COLO668 (cell line): ENCODE results near the gene SUPT3H.
"Not testable (repeated sequence)": the region's sequence is repeated elsewhere in the genome, so short reads cannot be mapped to it uniquely, and the experiment has no call there.

Source experiments
- DNase-seq: peaks from one replicate; lab custom pipeline; 2025; ENCODE audit not compliant: unreplicated experiment; lab: John Stamatoyannopoulos, UW

Gene SUPT3H

GRCh38 chr6:45073771-45074170 lies 304.0 kb downstream of the SUPT3H start:
- DNase-seq = no peak

DNA sequence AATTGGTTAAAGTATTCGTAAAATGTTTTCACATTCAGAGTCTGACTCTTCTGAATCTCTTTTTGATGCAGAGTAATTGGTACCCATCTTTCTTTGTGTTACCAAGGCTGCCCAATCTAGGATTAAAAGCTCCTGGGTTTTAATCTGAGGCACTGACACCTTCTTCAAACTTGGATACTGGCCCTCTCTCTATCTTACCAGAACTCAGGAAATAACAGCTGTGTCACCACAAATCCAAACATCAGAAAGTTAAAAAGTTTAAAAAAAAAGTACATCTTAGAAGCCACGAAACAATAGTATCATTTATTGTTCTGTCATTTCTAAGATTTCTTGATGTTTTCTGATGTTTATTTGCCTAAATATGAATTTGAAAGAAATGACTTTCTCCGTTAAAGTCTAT lies 305.1 kb downstream of the SUPT3H start:
- no peak for DNase-seq

DNA sequence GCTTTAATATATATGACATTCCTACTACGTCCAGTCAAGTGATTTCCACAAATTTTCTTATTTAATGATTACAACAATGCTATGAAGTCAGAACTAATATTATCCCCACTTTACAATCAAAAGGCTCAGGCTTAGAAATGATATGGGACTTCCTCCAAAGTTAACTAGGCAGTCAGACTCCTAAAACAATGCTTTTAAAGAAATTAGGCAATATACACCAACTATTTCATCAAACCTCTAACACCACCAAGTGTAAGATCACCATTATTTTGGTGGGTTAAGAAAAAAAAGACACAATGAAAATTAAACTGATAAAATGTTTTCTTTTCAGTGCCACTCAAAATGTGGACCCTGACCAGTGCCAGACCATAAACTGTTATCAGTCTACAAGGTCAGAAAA lies 305.7 kb downstream of the SUPT3H start:
- DNase-seq = no peak

DNA sequence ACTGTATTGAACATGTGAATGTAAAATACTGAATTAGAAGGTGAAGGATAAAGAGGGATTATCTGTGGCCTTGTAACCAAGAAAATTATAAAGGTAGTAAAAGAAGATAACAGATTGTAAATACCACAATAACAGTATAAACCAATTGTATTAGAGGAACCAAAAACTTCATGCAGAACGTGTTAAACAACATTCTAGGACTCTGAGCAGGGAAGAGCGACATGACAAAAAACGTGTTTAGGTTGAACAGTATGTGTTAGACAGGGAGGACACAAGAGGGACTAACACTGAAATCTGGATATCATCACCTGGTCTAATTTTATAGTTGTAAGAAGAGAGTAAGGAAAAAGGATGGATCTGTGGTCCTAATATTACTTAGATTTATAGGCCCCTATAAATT lies 308.6 kb downstream of the SUPT3H start:
- DNase-seq = no peak

GRCh38 chr6:45067446-45067845 lies 310.3 kb downstream of the SUPT3H start:
- not testable (repeated sequence) for DNase-seq

GRCh38 chr6:45062659-45063058 lies 315.1 kb downstream of the SUPT3H start:
- not testable (repeated sequence) for DNase-seq

DNA sequence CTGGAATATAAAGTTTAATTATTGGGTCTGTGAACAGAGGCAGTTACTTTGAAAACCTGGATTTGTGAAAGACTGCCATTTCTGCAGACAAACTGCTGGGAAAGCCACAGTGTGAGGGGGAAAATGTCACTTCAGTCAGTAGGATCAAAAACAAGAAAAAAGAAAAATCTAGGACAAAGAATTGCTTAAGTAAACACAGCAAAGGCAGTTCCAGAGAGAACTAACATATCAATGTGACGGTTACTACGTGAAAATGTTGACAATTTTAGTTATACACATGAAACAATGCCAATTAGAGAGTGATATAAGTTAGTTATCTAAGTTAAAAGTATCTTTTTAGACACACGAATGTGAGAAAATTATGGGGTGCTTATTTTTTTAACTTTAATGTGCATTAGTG lies 320.0 kb downstream of the SUPT3H start:
- no peak for DNase-seq

GRCh38 chr6:45054610-45055009 lies 323.1 kb downstream of the SUPT3H start:
- DNase-seq = no peak

DNA sequence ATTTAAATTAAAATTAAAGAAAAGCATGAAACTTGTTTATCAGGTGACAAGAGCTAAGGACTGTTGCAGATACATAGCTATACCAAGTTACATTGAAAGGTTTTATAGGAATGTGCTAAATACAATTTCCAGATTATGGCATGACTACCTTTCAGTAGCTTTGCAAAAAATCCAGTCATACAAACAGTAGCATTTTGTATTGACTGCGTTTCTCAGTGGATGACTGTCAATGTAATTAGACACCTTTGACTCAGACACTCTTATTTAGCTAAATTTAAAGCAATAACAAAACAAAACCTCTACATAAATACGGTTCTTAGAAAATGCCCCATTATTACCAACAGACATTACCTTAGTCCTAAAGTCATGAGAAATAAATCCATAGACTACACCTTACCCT lies 325.4 kb downstream of the SUPT3H start:
- DNase-seq = no peak

- no peak for DNase-seq
These were observed 328.4 kb downstream of the SUPT3H start for GRCh38 chr6:45049188-45049843.

- DNase-seq = no peak
These were observed 330.2 kb downstream of the SUPT3H start for GRCh38 chr6:45047573-45047972.

DNA sequence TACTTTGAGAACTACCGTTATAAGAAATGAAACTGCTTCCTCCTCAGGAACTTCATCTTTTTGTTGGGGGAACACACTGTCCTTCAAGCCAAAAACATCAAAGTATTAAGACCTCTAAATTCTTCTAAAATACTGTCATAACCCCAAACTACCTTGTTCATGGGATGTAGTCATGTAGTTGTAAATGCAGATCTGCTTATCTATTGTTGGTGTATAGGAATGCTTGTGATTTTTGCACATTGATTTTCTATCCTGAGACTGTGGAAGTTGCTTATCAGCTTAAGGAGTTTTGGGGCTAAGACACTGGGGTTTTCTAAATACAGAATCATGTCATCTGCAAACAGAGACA lies 332.5 kb downstream of the SUPT3H start:
- no peak for DNase-seq

DNA sequence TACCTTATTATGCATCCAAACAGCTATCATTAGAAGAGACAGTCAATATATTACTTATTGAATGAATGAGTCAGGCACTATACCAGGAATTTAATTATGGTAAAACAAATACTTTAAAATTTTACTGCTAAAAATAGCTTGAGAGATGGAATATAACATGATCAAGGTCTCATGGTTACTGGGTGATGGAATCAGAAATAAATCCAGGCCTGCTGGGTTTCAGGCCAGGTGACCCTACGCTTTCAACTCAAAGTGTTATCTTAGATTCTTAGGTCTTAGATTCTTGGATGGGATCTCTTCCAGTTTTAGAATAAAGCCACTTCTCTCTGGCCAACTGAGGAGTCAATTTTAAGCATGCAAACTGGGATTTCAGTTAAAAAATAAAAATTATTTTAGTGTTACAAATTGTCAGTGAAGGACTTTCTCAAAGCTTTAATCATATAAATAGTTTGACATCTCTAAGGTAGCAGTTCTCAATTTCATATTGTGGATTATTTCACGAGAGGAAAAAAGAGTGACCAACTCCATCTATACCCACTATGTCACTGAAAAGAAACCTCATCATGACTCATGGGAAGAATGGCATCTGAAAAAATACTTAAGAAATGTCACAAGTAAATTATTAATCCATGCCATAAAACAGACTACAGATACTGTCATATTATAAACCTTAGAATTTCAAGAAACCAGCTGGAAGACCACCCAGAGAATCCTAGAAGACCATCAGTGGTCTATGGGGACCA lies 333.1 kb downstream of the SUPT3H start:
- DNase-seq = no peak

DNA sequence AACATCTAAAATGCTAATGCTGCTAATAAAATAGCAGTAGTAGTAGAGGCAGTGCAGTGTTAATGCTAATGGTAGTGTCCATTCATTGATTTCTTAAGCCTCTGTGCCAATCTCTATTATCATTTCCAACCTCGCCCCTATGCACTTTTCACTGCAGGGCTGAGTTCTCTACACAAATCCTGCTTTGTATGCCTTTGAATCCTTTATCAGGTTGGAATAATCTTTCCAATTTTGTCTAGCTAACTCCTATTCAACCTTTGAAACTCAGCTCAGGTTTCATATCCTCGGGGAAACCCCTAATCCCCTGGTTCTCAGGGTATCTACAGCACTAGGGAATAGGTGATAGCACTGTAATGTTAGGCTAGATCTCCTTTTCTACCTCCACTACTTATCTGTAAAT lies 333.6 kb downstream of the SUPT3H start:
- no peak for DNase-seq

DNA sequence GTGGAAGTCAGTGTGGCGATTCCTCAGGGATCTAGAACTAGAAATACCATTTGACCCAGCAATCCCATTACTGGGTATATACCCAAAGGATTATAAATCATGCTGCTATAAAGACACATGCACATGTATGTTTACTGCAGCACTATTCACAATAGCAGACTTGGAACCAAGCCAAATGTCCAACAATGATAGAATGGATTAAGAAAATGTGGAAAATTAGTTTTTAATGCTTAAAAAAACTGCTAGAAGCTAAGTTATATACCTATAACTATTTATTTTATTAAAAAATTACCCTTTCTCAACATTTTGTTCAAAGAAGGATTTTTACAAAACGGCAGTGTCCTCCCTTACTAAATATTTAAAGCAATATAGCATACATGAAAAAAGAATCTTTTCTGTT lies 335.1 kb downstream of the SUPT3H start:
- not testable (repeated sequence) for DNase-seq

DNA sequence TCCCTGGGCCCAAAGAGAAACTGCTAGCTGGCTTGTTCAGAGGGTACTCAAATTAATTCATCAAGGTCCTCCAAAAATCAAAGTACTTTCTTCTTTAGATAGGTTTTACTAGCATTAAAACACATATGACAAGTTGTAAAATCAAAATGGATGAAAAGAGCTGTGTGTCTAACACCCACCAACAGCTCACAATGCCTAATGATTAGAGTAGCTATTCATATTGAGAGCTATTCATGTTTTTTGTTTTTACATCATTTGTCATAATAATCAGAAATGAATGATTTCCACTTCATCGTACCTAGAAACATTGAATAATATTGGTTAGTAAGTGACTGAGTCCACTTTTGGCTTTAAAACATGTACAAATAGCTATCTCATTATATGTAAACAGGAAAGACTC lies 339.5 kb downstream of the SUPT3H start:
- no peak for DNase-seq

DNA sequence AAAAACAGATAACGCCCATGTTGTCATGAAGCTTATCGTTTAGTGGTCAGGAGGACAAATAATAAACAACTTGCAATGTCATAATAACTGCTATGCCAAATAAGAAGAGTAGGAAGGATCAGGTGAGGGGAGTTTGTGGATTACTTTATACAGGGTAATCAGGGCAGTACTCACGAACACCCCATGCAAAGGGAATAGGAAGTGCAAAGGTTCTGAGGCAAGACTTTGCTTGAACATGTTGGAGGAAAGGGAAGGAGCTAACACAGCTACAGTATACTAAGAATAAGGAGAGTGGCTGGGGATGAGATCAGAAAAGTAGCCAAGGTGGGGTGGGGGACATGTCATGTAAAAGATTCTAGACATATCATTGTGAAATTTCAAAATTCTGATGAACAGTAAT lies 341.6 kb downstream of the SUPT3H start:
- no peak for DNase-seq

DNA sequence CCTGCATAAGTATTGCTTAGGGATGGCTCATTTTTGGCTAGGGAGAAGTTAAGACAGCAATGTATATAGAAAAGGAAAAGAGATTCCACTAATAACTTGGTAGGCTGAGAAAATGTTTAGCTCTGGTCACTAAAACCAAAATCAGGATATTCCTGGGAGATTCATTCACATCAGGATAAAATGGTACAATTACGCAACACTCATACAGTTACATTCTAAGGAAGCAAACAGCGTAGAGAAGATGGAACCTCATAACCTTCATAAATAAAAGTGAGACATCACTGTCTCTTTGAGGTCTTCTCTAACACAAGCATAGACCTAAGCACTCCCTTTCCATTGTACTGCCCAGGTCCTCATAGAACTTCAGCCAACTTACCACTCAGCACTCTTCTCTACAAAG lies 345.3 kb downstream of the SUPT3H start:
- no peak for DNase-seq

DNA sequence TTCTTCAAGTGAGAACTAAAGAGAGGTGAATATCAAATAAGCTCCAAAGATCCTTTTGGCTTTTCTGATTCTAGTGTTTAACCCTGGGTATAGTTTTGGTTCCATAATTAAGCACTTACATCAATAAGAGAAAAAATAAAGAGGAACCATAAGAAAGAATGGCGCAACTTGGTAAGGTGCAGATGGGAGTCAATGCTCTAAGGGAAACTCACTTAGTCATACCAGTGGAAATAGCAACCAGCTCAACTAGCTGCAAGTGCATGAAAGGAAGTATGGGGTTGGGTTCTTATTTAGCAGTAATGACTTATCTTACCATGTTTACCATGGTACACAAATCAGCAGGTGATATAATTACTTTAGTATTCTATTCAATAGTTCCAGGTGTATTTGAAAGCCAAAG lies 346.1 kb downstream of the SUPT3H start:
- no peak for DNase-seq

- no peak for DNase-seq
These were observed 350.6 kb downstream of the SUPT3H start for GRCh38 chr6:45027126-45027525.

DNA sequence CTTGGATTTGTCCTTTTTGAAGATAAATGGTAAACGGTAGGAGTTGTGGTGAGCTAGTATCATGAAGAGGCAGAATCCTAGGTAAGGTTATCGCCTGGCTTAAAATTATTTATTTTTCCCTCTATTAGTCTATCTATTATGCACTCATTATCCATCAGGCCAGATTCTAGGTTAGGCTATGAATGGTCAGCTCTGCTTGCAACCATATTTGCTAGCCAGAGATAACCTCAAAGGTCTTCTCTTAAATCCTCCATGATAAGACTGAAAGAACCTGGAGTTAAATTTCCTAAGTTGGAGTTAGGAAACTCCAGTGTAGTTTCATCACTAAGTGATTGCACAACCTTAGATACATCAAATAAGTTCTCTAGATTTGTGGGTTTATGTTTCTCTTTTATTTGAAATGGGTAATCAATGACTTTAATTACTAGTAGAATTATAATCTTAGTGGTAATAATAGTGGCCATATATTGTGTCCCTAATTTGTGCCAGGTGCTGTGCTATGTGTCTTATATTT lies 351.7 kb downstream of the SUPT3H start:
- DNase-seq = no peak

DNA sequence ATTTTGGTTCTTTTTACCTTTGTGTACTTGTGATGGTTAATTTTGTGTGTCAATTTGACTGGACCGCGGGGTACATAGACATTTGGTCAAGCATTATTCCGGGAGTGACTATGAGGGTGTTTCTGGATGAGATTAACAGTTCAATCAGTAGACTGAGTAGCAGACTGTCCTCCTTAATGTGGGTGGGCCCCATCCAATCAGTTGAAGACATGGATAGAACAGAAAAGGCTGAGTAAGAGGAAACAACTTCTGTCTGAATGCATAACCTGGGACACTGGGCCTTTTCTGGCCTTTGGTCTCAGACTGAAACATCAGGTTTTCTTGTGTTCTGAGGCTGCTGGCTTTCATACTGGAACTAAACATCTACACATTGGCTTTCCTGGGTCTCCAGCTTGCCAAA lies 353.1 kb downstream of the SUPT3H start:
- no peak for DNase-seq

- no peak for DNase-seq
These were observed 356.1 kb downstream of the SUPT3H start for GRCh38 chr6:45021676-45022075.
